Erythroblast (primary cell): ENCODE measurements around the gene RBM19.

Experiments
- DNase-seq, 2 experiments: peaks; one replicate each; lab custom pipeline; 2025; lab: John Stamatoyannopoulos, UW
- GATA1 ChIP-seq: IDR thresholded peaks from 2 replicates; pipeline ENCODE4 v1.6.1; 2011; ENCODE audit warnings: low read depth, mild to moderate bottlenecking, control low read depth, low read length, moderate library complexity
- POLR2A ChIP-seq: IDR thresholded peaks from 2 replicates; pipeline ENCODE4 v1.6.1; 2011; ENCODE audit warnings: mild to moderate bottlenecking, low read length

The RBM19 gene

GRCh38 chr12:113936460-113936859, 29.7 kb downstream of the RBM19 start:
- DNase-seq, result peak in 1 of 2 experiments; percentile 9
- TF ChIP-seq GATA1, result no peak
- no peak for TF ChIP-seq POLR2A

- no peak for DNase-seq
- no peak for TF ChIP-seq POLR2A
- no peak for TF ChIP-seq GATA1
These were observed 30.7 kb downstream of the RBM19 start for GRCh38 chr12:113935459-113935858.

- DNase-seq, result no peak
These were observed 31.2 kb downstream of the RBM19 start for GRCh38 chr12:113934946-113935345.

GRCh38 chr12:113934060-113934814, 31.9 kb downstream of the RBM19 start:
- DNase-seq, result peak; percentile 27 to 32
- no peak for TF ChIP-seq GATA1

More at GRCh38 chr12:113934946-113935345, 31.2 kb downstream of the RBM19 start:
- no peak for TF ChIP-seq GATA1
- TF ChIP-seq POLR2A, result no peak

- DNase-seq, result peak; percentile 64 to 74
- no peak for TF ChIP-seq GATA1
- no peak for TF ChIP-seq POLR2A
These were observed 32.8 kb downstream of the RBM19 start for GRCh38 chr12:113933201-113933786.

- peak; percentile 77 to 91 for DNase-seq
- no peak for TF ChIP-seq GATA1
- TF ChIP-seq POLR2A, result no peak
These were observed 33.5 kb downstream of the RBM19 start for GRCh38 chr12:113932381-113933196.

- TF ChIP-seq GATA1, result no peak
- no peak for TF ChIP-seq POLR2A
- no peak for DNase-seq
These were observed 34.6 kb downstream of the RBM19 start for GRCh38 chr12:113931517-113931916.

- no peak for DNase-seq
- no peak for TF ChIP-seq POLR2A
- TF ChIP-seq GATA1, result no peak
These were observed 35.9 kb downstream of the RBM19 start for GRCh38 chr12:113930249-113930648.

GRCh38 chr12:113929312-113929989, 36.7 kb downstream of the RBM19 start:
- TF ChIP-seq POLR2A (no peak), GATA1 (no peak)
- DNase-seq, result no peak

GRCh38 chr12:113926788-113927187, 39.3 kb downstream of the RBM19 start:
- DNase-seq, result no peak
- TF ChIP-seq GATA1 (no peak), POLR2A (no peak)

GRCh38 chr12:113924341-113924740, 41.8 kb downstream of the RBM19 start:
- TF ChIP-seq GATA1 (no peak), POLR2A (no peak)
- no peak for DNase-seq

GRCh38 chr12:113923251-113923650, 42.9 kb downstream of the RBM19 start:
- no peak for TF ChIP-seq GATA1
- TF ChIP-seq POLR2A, result no peak
- no peak for DNase-seq

- TF ChIP-seq POLR2A (no peak), GATA1 (no peak)
- no peak for DNase-seq
These were observed 44.7 kb downstream of the RBM19 start for GRCh38 chr12:113921430-113921829.

- no peak for TF ChIP-seq GATA1
- no peak for TF ChIP-seq POLR2A
- no peak for DNase-seq
These were observed 46.3 kb downstream of the RBM19 start for GRCh38 chr12:113919791-113920190.
